Measurements from ENCODE around the gene AHI1.

The AHI1 gene

GRCh38 chr6:135497412-135498184, at the start of gene AHI1:
Gene AHI1 (minus strand): TSS chr6:135497740. CDS start chr6:135492237, 5,503 bp downstream.
- H3K4me3 ChIP-seq (ENCODE audit: low read depth, low read length), result peak within 1 kb of the TSS; percentile 92
- TF ChIP-seq CTCF (conservative IDR thresholded peaks at IDR 0.05; ENCODE audit: low read depth, low read length), result no peak
- DNase-seq (ENCODE audit: low read depth), result peak; percentile 95

- TF ChIP-seq CTCF (conservative IDR thresholded peaks at IDR 0.05; ENCODE audit: low read depth, low read length), result no peak
- no peak for DNase-seq (ENCODE audit: low read depth)
- no peak overlapping the region for H3K4me3 ChIP-seq (ENCODE audit: low read depth, low read length)
Observed at GRCh38 chr6:135546680-135547418, 49.3 kb upstream of the AHI1 start.

- DNase-seq (ENCODE audit: low read depth), result no peak
- TF ChIP-seq CTCF (conservative IDR thresholded peaks at IDR 0.05; ENCODE audit: low read depth, low read length), result no peak
- no peak overlapping the region for H3K4me3 ChIP-seq (ENCODE audit: low read depth, low read length)
Observed at GRCh38 chr6:135546206-135546605, 48.7 kb upstream of the AHI1 start.

- no peak overlapping the region for H3K4me3 ChIP-seq (ENCODE audit: low read depth, low read length)
- peak; percentile 85 for DNase-seq (ENCODE audit: low read depth)
- TF ChIP-seq CTCF (conservative IDR thresholded peaks at IDR 0.05; ENCODE audit: low read depth, low read length), result peak; percentile 78
Observed at GRCh38 chr6:135540207-135540840, 42.8 kb upstream of the AHI1 start.

- H3K4me3 ChIP-seq (ENCODE audit: low read depth, low read length), result no peak overlapping the region
- DNase-seq (ENCODE audit: low read depth), result peak; percentile 84
- no peak for TF ChIP-seq CTCF (conservative IDR thresholded peaks at IDR 0.05; ENCODE audit: low read depth, low read length)
Observed at GRCh38 chr6:135537741-135538301, 40.3 kb upstream of the AHI1 start.

GRCh38 chr6:135535989-135536414, 38.5 kb upstream of the AHI1 start:
- no peak overlapping the region for H3K4me3 ChIP-seq (ENCODE audit: low read depth, low read length)
- peak; percentile 96 for DNase-seq (ENCODE audit: low read depth)
- TF ChIP-seq CTCF (conservative IDR thresholded peaks at IDR 0.05; ENCODE audit: low read depth, low read length), result peak; percentile 67

Data from choroid plexus epithelial cell (primary cell).